Measurements from ENCODE around the gene OR9A4. TPM values are rescaled to one million over a fixed set of nuclear protein-coding genes. Genes with fewer than 3 reads are reported as not detected.

Gene OR9A4
- total RNA-seq, 1 experiment from 2014 or later, result not detected

DNA sequence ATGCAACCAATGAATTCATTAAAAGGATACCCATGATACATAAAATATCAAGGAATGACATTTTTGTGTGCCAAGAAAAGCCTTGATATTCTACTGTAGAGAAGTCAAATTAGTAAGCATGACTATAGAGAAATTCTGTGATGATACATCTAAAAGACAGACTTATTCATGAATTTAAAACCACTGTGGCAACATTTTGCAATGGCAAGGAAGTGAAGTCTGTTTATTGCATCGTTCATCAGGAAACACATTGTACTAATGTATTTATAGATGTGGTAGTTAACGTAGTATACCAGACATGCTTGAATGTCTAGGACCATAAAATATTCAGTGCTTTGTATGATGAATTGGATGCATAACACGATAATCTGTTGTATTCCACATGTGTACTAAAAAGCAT is 39.9 kb downstream of the OR9A4 start:
- no peak overlapping the region for H3K27ac ChIP-seq
- no peak overlapping the region for H3K4me3 ChIP-seq
- DNase-seq (ENCODE audit: low read depth in 1 of 2, low spot score in 2 of 2), result no peak
- H3K9me3 ChIP-seq (replicated peaks), result no peaks in the 10 kb centered on the region
- no peaks in the 10 kb centered on the region for H3K27me3 ChIP-seq (replicated peaks)
- H3K36me3 ChIP-seq, result no peaks in the 10 kb centered on the region
- no peaks in the 10 kb centered on the region for H3K4me1 ChIP-seq (replicated peaks)

DNA sequence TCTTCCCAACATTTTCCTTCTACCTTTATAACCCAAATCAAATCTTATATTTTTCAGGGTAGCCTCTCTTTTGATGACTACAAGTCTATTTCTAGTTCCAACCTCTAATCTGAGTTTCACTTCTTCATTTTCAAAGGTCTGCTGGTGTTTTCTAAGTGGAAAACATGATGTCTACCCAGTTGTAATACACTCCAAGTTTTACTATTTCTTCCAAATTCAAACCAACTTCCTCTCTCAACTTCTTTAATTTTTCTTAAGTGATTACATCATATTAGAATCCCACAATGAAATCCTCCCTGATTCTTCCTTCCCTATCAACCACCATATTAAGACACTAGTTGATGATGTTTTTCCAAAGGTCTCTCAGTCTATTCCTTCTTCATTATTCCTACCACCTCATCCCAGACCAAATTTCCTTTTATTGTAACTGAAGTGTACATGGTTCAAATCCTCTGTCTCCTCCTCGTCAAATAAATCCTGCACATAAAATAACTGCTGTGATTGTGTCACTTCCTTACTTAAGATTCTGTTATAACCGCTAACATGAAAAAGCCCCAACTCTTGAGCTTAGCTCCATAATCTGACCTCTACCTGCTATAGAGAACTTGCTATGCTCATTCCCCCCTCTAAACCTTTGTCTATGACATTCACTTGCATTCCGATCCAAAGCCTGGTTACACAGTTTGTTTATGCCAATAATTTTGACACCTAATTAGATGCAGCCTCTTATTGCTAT is 44.7 kb downstream of the OR9A4 start:
- Histone ChIP-seq H3K9me3 (replicated peaks) (no peaks in the 10 kb centered on the region), H3K4me3 (no peak overlapping the region), H3K27me3 (replicated peaks) (no peaks in the 10 kb centered on the region), H3K36me3 (no peaks in the 10 kb centered on the region), H3K27ac (no peak overlapping the region), H3K4me1 (replicated peaks) (no peaks in the 10 kb centered on the region)
- no peak for DNase-seq (ENCODE audit: low read depth in 1 of 2, low spot score in 2 of 2)

Other genes with a start within 250 kb of the OR9A4 start
- 8.3 and 8.5 TPM in 2 replicates for gene DENND11, start 214.2 kb upstream of the OR9A4 start, total RNA-seq (2014; rRNA removed; shearing (Covaris generic))
- gene WEE2, start 208.0 kb upstream of the OR9A4 start, total RNA-seq (2014; rRNA removed; shearing (Covaris generic)), result not detected in 2 replicates
- gene SSBP1, start 178.0 kb upstream of the OR9A4 start, total RNA-seq (2014; rRNA removed; shearing (Covaris generic)), result 213 and 284 TPM in 2 replicates
- 0.18 TPM in 1 of 2 replicates, not detected in the other for gene TAS2R3, start 152.3 kb upstream of the OR9A4 start, total RNA-seq (2014; rRNA removed; shearing (Covaris generic))
- 0.05 and 0.22 TPM in 2 replicates for gene TAS2R4, start 139.7 kb upstream of the OR9A4 start, total RNA-seq (2014; rRNA removed; shearing (Covaris generic))
- not detected in 2 replicates for gene TAS2R5, start 126.2 kb upstream of the OR9A4 start, total RNA-seq (2014; rRNA removed; shearing (Covaris generic))
- not detected in 2 replicates for gene PRSS37, start 74.9 kb upstream of the OR9A4 start, total RNA-seq (2014; rRNA removed; shearing (Covaris generic))
- not detected in 2 replicates for gene CLEC5A, start 30.6 kb downstream of the OR9A4 start, total RNA-seq (2014; rRNA removed; shearing (Covaris generic))
- not detected in 2 replicates for gene TAS2R38, start 57.4 kb downstream of the OR9A4 start, total RNA-seq (2014; rRNA removed; shearing (Covaris generic))
- not detected in 2 replicates for gene MGAM, start 79.5 kb downstream of the OR9A4 start, total RNA-seq (2014; rRNA removed; shearing (Covaris generic))
- gene MGAM2, start 195.3 kb downstream of the OR9A4 start, total RNA-seq (2014; rRNA removed; shearing (Covaris generic)), result not detected in 2 replicates